Measurements from ENCODE around the gene GLIPR1L1.
A peak's percentile ranks its signal among the peaks of the same experiment; 100 is the strongest.

The GLIPR1L1 gene

GRCh38 chr12:75390156-75390898 is 55.9 kb downstream of the GLIPR1L1 start:
- DNase-seq (ENCODE audit: low spot score in 2 of 2), result no peak
- ATAC-seq, result peak; percentile 51
- H3K4me1 Mint-ChIP-seq, result peaks cover 37% of the 10 kb centered on the region
- H3K4me3 Mint-ChIP-seq, result peak overlapping the region; percentile 86
- H3K36me3 Mint-ChIP-seq, result peaks cover 9% of the 10 kb centered on the region
- peak overlapping the region; percentile 97 for H3K27ac Mint-ChIP-seq
- H3K9me3 Mint-ChIP-seq, result peaks cover 6% of the 10 kb centered on the region

DNA sequence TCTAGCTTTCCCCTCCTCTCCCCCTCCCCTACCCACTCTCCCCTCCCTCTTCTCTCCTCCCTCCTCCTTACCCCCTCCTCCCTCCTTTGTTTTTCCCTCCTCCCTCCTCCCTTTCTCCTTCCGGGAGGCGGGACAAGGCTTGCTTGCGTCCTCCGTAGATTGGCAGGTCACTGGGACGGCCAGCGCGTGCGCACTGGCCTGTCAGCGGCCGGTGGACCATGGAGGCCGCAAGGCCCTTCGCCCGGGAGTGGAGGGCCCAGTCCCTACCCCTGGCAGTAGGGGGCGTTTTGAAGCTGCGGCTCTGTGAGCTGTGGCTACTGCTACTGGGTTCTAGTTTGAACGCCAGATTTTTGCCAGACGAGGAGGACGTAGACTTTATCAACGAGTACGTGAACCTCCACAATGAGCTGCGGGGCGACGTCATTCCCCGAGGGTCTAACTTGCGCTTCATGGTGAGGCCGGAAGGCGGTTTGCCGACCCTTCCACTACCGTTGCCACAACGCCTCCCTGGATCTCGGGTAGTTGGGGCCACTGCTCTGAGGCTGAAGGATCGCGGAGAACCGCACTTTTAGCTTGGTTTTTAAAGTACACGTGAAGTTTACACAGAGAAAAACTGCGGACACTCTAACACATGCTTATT is 56.5 kb downstream of the GLIPR1L1 start, which contains the start of gene GLIPR1L2:
Gene GLIPR1L2 (plus strand): TSS at position 191 of the 640 bp plus-strand sequence. CDS start 28 bp downstream, at position 219.
- H3K4me1 Mint-ChIP-seq, result peaks cover 43% of the 10 kb centered on the region
- peak; percentile 82 to 95 for DNase-seq (ENCODE audit: low spot score in 2 of 2)
- peaks cover 9% of the 10 kb centered on the region for H3K36me3 Mint-ChIP-seq
- peaks cover 6% of the 10 kb centered on the region for H3K9me3 Mint-ChIP-seq
- peak within 1 kb of the TSS; percentile 97 for H3K27ac Mint-ChIP-seq
- peak; percentile 98 for ATAC-seq
- H3K4me3 Mint-ChIP-seq, result peak within 1 kb of the TSS; percentile 86

DNA sequence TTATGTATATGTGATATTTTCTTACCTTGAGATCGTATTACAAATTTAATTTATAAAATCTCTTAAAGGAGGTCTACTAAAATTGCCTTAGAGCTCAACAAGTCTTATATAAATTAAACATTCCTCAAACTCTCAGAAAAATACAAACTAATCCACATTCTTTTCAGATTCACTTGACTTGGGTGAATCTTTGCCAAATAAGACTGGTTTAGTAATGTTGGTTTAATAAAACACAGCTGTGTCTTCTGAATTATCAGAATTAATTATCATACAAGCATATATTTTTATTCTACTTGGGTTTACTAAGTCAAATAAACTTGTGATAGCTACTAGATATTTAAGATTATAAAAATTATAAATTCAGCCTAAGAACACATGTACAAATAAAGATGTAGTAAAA is 69.8 kb downstream of the GLIPR1L1 start:
- ATAC-seq (no peak), DNase-seq (ENCODE audit: low spot score in 2 of 2) (no peak)
- Mint-ChIP-seq H3K36me3 (no peaks in the 10 kb centered on the region), H3K9me3 (no peaks in the 10 kb centered on the region), H3K4me3 (no peak overlapping the region), H3K27ac (no peak overlapping the region), H3K4me1 (no peaks in the 10 kb centered on the region)

DNA sequence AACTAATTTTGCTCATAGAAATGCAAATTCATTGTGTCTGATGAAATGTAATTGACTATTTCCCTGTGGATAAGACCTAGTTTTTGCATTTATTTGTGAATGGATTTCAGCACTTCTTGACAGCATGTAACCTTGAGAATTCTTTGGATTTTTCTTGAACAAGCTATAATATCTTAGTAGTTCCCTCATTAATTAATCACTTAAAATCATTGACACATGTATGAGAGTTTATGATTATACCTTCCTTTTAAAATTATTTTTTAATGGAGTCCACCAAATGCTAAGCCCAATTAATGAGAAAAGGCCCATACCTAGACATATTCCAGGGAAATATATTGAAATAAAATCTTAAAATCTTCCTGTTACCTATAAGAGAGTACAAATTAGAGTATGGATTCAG is 73.2 kb downstream of the GLIPR1L1 start:
- H3K36me3 Mint-ChIP-seq, result no peaks in the 10 kb centered on the region
- DNase-seq (ENCODE audit: low spot score in 2 of 2) (no peak), ATAC-seq (no peak)
- no peak overlapping the region for H3K4me3 Mint-ChIP-seq
- H3K4me1 Mint-ChIP-seq, result no peaks in the 10 kb centered on the region
- no peaks in the 10 kb centered on the region for H3K9me3 Mint-ChIP-seq
- no peak overlapping the region for H3K27ac Mint-ChIP-seq

DNA sequence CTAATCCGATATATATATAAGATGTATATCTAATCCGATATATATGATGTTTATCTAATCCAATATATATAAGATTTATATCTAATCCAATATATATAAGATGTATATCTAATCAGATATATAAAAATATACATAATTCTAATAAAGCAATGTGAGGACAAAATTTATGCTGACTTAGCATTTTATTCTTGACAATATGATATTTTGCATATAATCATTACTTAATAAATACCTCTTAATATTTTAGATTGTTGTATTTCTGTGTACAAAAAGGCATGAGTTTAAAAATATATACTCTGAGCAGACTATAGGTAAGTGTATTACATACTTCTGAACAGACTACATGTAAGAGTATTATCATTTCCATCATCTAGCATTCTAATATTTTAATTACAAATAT is 75.4 kb downstream of the GLIPR1L1 start:
- DNase-seq (ENCODE audit: low spot score in 2 of 2) (no peak), ATAC-seq (no peak)
- no peak overlapping the region for H3K4me3 Mint-ChIP-seq
- H3K9me3 Mint-ChIP-seq, result no peaks in the 10 kb centered on the region
- no peaks in the 10 kb centered on the region for H3K36me3 Mint-ChIP-seq
- H3K27ac Mint-ChIP-seq, result no peak overlapping the region
- H3K4me1 Mint-ChIP-seq, result no peaks in the 10 kb centered on the region

DNA sequence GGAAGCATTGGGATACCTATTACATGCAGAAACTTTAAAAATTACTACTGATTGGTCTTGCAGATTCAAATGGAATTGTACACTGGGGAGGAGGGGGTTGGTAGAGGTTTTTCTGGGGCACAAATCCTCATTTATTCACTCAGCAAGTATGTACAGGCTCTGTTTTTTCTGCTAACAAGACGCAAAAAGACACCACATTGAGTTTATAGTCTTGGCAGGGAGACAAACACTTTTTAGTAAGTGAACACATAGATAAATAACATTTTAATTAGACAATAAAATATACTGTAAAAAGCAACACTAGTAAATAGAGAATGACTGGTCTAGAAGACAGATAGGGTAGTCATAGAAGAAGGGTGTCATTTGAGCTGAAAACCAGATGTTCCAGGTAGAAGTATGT is 80.2 kb downstream of the GLIPR1L1 start:
- H3K9me3 Mint-ChIP-seq, result peaks cover 3% of the 10 kb centered on the region
- no peaks in the 10 kb centered on the region for H3K4me1 Mint-ChIP-seq
- H3K36me3 Mint-ChIP-seq, result no peaks in the 10 kb centered on the region
- no peak overlapping the region for H3K4me3 Mint-ChIP-seq
- DNase-seq (ENCODE audit: low spot score in 2 of 2), result no peak
- H3K27ac Mint-ChIP-seq, result no peak overlapping the region
- no peak for ATAC-seq

- H3K9me3 Mint-ChIP-seq, result peaks cover 5% of the 10 kb centered on the region
These were observed 85.4 kb downstream of the GLIPR1L1 start for GRCh38 chr12:75419841-75420240.

More at GRCh38 chr12:75419841-75420240, 85.4 kb downstream of the GLIPR1L1 start:
- Mint-ChIP-seq H3K36me3 (no peaks in the 10 kb centered on the region), H3K27ac (no peak overlapping the region), H3K4me1 (no peaks in the 10 kb centered on the region), H3K4me3 (no peak overlapping the region)
- no peak for DNase-seq (ENCODE audit: low spot score in 2 of 2)
- no peak for ATAC-seq
